Progenitor cell of endocrine pancreas (in vitro differentiated cells): ENCODE results near the gene WIPI1. TPM values are rescaled to one million over a fixed set of nuclear protein-coding genes. Genes with fewer than 3 reads are reported as not detected.

ENCODE experiments used
- DNase-seq: peaks from one replicate; pipeline ENCODE4 v3.0.0; 2021; ENCODE audit warnings: low spot score; ENCODE audit not compliant: unreplicated experiment
- H3K27ac Mint-ChIP-seq: 2 replicates; pipeline ENCODE4 v1.8.0; 2021; ENCODE audit warnings: mild to moderate bottlenecking, moderate library complexity, mixed read lengths
- H3K27me3 Mint-ChIP-seq: 2 replicates; pipeline ENCODE4 v1.8.0; 2021; ENCODE audit warnings: mixed read lengths
- H3K36me3 Mint-ChIP-seq: 2 replicates; pipeline ENCODE4 v1.8.0; 2022; ENCODE audit warnings: mixed read lengths; ENCODE audit not compliant: insufficient read depth
- H3K4me1 Mint-ChIP-seq: 2 replicates; pipeline ENCODE4 v1.8.0; 2021; ENCODE audit warnings: low read depth, mixed read lengths
- H3K4me3 Mint-ChIP-seq: 2 replicates; pipeline ENCODE4 v1.8.0; 2021; ENCODE audit warnings: low read depth, mild to moderate bottlenecking, moderate library complexity, mixed read lengths
- H3K9me3 Mint-ChIP-seq: 2 replicates; pipeline ENCODE4 v1.8.0; 2021; ENCODE audit warnings: low read depth, mixed read lengths
- total RNA-seq: library from RNA; stranded (reverse); gene quantifications from 2 replicates; pipeline ENCODE4 v1.2.1, GENCODE V29; 2021
- TF ChIP-seq, protein P1 (sequence below): fragments of 200-600 bp; sonication (generic); IDR thresholded peaks from one replicate; pipeline ENCODE4 v1.5.0; 2021; ENCODE audit warnings: antibody characterized with exemption, mild to moderate bottlenecking; ENCODE audit not compliant: unreplicated experiment

The WIPI1 gene
- total RNA-seq, 1 donor from 2014 or later: 53.5 TPM

DNA sequence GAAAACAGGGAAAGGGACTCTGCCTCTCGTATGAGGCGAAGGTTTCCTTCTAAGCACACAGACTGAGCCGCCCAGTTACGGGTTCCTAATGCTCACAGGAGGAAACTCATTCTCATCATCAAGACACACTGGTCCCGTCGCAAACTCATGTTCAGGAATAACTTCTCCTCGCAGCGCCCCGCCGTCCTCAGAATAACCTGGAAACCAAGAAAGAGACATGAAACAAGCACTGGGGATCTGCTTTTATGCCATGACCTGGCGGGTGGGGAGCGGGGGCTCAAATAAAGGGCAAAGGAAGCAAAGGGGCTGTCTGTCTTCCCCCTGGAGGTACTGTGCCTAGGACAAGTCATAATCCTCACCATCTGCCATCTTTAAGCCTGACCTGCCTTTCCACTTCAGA, 31.3 kb downstream of the WIPI1 start:
- peaks cover 16% of the 10 kb centered on the region for H3K36me3 Mint-ChIP-seq
- no peaks in the 10 kb centered on the region for H3K27me3 Mint-ChIP-seq
- H3K9me3 Mint-ChIP-seq: no peaks in the 10 kb centered on the region
- no peak overlapping the region for H3K4me3 Mint-ChIP-seq
- DNase-seq: no peak
- H3K4me1 Mint-ChIP-seq: no peaks in the 10 kb centered on the region
- no peak overlapping the region for H3K27ac Mint-ChIP-seq
- TF ChIP-seq, protein P1, sequence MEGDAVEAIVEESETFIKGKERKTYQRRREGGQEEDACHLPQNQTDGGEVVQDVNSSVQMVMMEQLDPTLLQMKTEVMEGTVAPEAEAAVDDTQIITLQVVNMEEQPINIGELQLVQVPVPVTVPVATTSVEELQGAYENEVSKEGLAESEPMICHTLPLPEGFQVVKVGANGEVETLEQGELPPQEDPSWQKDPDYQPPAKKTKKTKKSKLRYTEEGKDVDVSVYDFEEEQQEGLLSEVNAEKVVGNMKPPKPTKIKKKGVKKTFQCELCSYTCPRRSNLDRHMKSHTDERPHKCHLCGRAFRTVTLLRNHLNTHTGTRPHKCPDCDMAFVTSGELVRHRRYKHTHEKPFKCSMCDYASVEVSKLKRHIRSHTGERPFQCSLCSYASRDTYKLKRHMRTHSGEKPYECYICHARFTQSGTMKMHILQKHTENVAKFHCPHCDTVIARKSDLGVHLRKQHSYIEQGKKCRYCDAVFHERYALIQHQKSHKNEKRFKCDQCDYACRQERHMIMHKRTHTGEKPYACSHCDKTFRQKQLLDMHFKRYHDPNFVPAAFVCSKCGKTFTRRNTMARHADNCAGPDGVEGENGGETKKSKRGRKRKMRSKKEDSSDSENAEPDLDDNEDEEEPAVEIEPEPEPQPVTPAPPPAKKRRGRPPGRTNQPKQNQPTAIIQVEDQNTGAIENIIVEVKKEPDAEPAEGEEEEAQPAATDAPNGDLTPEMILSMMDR: no peak

- no peak for DNase-seq
- no peaks in the 10 kb centered on the region for H3K4me1 Mint-ChIP-seq
- no peak overlapping the region for H3K4me3 Mint-ChIP-seq
- H3K27me3 Mint-ChIP-seq: no peaks in the 10 kb centered on the region
- TF ChIP-seq, protein P1: no peak
- no peaks in the 10 kb centered on the region for H3K9me3 Mint-ChIP-seq
- peaks cover 26% of the 10 kb centered on the region for H3K36me3 Mint-ChIP-seq
- no peak overlapping the region for H3K27ac Mint-ChIP-seq
Measured at GRCh38 chr17:68424861-68425260, 32.4 kb downstream of the WIPI1 start.

DNA sequence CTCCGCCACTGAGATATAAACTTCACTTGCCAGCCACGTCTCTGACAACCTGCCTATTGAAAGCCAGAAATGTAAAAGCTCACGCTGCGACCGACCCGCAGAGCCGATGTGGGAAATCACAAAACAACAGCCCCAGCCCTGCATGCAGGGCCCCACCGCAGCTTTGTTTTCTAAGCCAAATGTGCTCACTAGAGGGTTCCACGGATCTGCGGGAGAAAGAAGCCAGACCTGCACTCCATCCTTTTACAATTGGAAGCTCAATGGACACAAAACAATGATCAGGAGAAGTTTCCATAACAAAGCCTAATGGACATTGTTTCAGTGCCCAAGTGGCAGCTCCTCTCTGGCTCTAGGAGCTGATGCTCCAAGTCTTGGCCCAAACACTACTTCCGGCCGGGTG, 33.1 kb downstream of the WIPI1 start:
- H3K4me3 Mint-ChIP-seq: no peak overlapping the region

GRCh38 chr17:68423251-68423650, 34.0 kb downstream of the WIPI1 start:
- H3K4me1 Mint-ChIP-seq: no peaks in the 10 kb centered on the region
- H3K27ac Mint-ChIP-seq: no peak overlapping the region
- peaks cover 29% of the 10 kb centered on the region for H3K36me3 Mint-ChIP-seq
- no peaks in the 10 kb centered on the region for H3K27me3 Mint-ChIP-seq
- no peak overlapping the region for H3K4me3 Mint-ChIP-seq
- TF ChIP-seq, protein P1: no peak
- H3K9me3 Mint-ChIP-seq: no peaks in the 10 kb centered on the region
- DNase-seq: no peak

More for the DNA sequence above, 33.1 kb downstream of the WIPI1 start:
- TF ChIP-seq, protein P1: no peak
- H3K36me3 Mint-ChIP-seq: peaks cover 29% of the 10 kb centered on the region
- H3K27ac Mint-ChIP-seq: no peak overlapping the region
- H3K9me3 Mint-ChIP-seq: no peaks in the 10 kb centered on the region
- no peaks in the 10 kb centered on the region for H3K4me1 Mint-ChIP-seq
- no peaks in the 10 kb centered on the region for H3K27me3 Mint-ChIP-seq
- DNase-seq: no peak

DNA sequence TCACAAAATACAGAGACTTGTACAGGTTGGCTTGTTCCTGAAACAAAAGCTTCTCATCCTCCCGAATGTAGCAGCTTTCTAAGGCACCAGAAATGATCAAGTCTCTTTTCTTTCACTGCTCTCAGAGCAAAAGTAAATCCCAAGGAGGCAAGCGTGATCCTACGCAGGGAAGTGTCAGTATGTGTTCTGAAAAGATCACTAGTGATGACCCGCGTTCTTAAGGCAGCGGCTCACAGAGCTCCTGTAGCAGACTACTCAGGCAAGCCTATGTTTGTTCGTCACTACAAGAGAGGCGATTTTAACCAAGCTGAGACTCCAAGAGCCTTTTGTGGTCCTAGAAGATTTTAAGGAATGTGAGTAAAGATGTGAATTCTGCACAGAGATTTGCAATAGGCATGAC, 34.5 kb downstream of the WIPI1 start:
- H3K27ac Mint-ChIP-seq: no peak overlapping the region
- H3K4me1 Mint-ChIP-seq: no peaks in the 10 kb centered on the region

More for the DNA sequence above, 34.5 kb downstream of the WIPI1 start:
- DNase-seq: no peak
- TF ChIP-seq, protein P1: no peak
- peaks cover 3% of the 10 kb centered on the region for H3K9me3 Mint-ChIP-seq
- H3K27me3 Mint-ChIP-seq: no peaks in the 10 kb centered on the region
- no peak overlapping the region for H3K4me3 Mint-ChIP-seq
- H3K36me3 Mint-ChIP-seq: peaks cover 33% of the 10 kb centered on the region
